T-helper 17 cell (primary cell): ENCODE results near the gene B4GALT4. TPM values are rescaled to one million over a fixed set of nuclear protein-coding genes. Genes with fewer than 3 reads are reported as not detected.
"Not testable (repeated sequence)": the region's sequence is repeated elsewhere in the genome, so short reads cannot be mapped to it uniquely, and the experiment has no call there.

Experiments
- ATAC-seq: fragments of 150-1000 bp; cut with Tn5 transposase; 2 replicates; pipeline ENCODE4 v1.10.0; 2021; ENCODE audit warnings: mild to moderate bottlenecking, moderate library complexity
- DNase-seq, 3 donors: peaks; one replicate each; pipeline versions ENCODE4 v3.0.0 to v3.0.0-alpha.2; 2020 to 2021
- H3K9me3 ChIP-seq: one replicate; pipeline ENCODE4 v1.7.0; 2013; ENCODE audit warnings: low read length, mild to moderate bottlenecking; ENCODE audit not compliant: control insufficient read depth, poor library complexity, severe bottlenecking
- H3K27ac Mint-ChIP-seq: one replicate; pipeline ENCODE4 v1.8.0; 2022; ENCODE audit warnings: mild to moderate bottlenecking, moderate library complexity, mixed read lengths
- H3K27me3 Mint-ChIP-seq: one replicate; pipeline ENCODE4 v1.8.0; 2022; ENCODE audit warnings: mixed read lengths
- H3K36me3 Mint-ChIP-seq: one replicate; pipeline ENCODE4 v1.8.0; 2022; ENCODE audit warnings: low read depth, mixed read lengths
- H3K4me1 Mint-ChIP-seq: one replicate; pipeline ENCODE4 v1.8.0; 2022; ENCODE audit warnings: mild to moderate bottlenecking, mixed read lengths
- H3K4me3 Mint-ChIP-seq: one replicate; pipeline ENCODE4 v1.8.0; 2022; ENCODE audit warnings: mild to moderate bottlenecking, moderate library complexity, mixed read lengths
- total RNA-seq, 4 donors: library from RNA in 2 of 4; stranded (reverse) in 2 of 4; gene quantifications; one replicate each; pipeline ENCODE4 v1.2.3 and lab custom pipeline; 2022 to 2026

Gene B4GALT4
- total RNA-seq, 2 donors from 2014 or later = 14.6 to 24.7 TPM

- no peaks in the 10 kb centered on the region for H3K9me3 ChIP-seq
- no peaks in the 10 kb centered on the region for H3K4me1 Mint-ChIP-seq
- ATAC-seq (no peak), DNase-seq (no peak)
- no peak overlapping the region for H3K4me3 Mint-ChIP-seq
- H3K36me3 Mint-ChIP-seq = peaks cover 2% of the 10 kb centered on the region
- peaks cover 18% of the 10 kb centered on the region for H3K27me3 Mint-ChIP-seq
- H3K27ac Mint-ChIP-seq = no peak overlapping the region
Measured at GRCh38 chr3:119255214-119255613, 14.5 kb upstream of the B4GALT4 start.

- Mint-ChIP-seq H3K27me3 (no peaks in the 10 kb centered on the region), H3K4me1 (peaks cover 4% of the 10 kb centered on the region), H3K4me3 (no peak overlapping the region), H3K27ac (no peak overlapping the region), H3K36me3 (no peaks in the 10 kb centered on the region)
- DNase-seq (no peak), ATAC-seq (no peak)
- H3K9me3 ChIP-seq = no peaks in the 10 kb centered on the region
Measured at GRCh38 chr3:119245778-119246177, 5.1 kb upstream of the B4GALT4 start.

- no peak for DNase-seq
- H3K36me3 Mint-ChIP-seq = no peaks in the 10 kb centered on the region
- H3K27ac Mint-ChIP-seq = no peak overlapping the region
- H3K9me3 ChIP-seq = no peaks in the 10 kb centered on the region
- no peak for ATAC-seq
- H3K4me1 Mint-ChIP-seq = peaks cover 13% of the 10 kb centered on the region
- H3K4me3 Mint-ChIP-seq = no peak overlapping the region
- H3K27me3 Mint-ChIP-seq = no peaks in the 10 kb centered on the region
Measured at GRCh38 chr3:119243712-119244111, 3.0 kb upstream of the B4GALT4 start.

GRCh38 chr3:119243058-119243529 lies 2.4 kb upstream of the B4GALT4 start:
- H3K27ac Mint-ChIP-seq, H3K9me3 ChIP-seq, DNase-seq, H3K27me3 Mint-ChIP-seq, H3K4me3 Mint-ChIP-seq, ATAC-seq, H3K36me3 Mint-ChIP-seq: not testable (repeated sequence)
- peaks cover 13% of the 10 kb centered on the region for H3K4me1 Mint-ChIP-seq

- not testable (repeated sequence) for DNase-seq, H3K27ac Mint-ChIP-seq, ATAC-seq, H3K4me3 Mint-ChIP-seq, H3K36me3 Mint-ChIP-seq, H3K27me3 Mint-ChIP-seq, H3K9me3 ChIP-seq
- H3K4me1 Mint-ChIP-seq = peaks cover 13% of the 10 kb centered on the region
Measured at GRCh38 chr3:119242387-119243057, 1.8 kb upstream of the B4GALT4 start.

GRCh38 chr3:119240101-119240590 lies 532 bp downstream of the B4GALT4 start:
- H3K4me3 Mint-ChIP-seq = peak overlapping the region; percentile 92
- no peaks in the 10 kb centered on the region for H3K27me3 Mint-ChIP-seq
- no peaks in the 10 kb centered on the region for H3K9me3 ChIP-seq
- H3K27ac Mint-ChIP-seq = peak overlapping the region; percentile 96
- DNase-seq = no peak
- ATAC-seq = no peak
- H3K4me1 Mint-ChIP-seq = peaks cover 23% of the 10 kb centered on the region
- H3K36me3 Mint-ChIP-seq = peaks cover 2% of the 10 kb centered on the region

- ATAC-seq (no peak), DNase-seq (no peak)
- peak overlapping the region; percentile 96 for H3K27ac Mint-ChIP-seq
- peak overlapping the region; percentile 92 for H3K4me3 Mint-ChIP-seq
- H3K36me3 Mint-ChIP-seq = peaks cover 2% of the 10 kb centered on the region
- no peaks in the 10 kb centered on the region for H3K27me3 Mint-ChIP-seq
- peaks cover 24% of the 10 kb centered on the region for H3K4me1 Mint-ChIP-seq
- no peaks in the 10 kb centered on the region for H3K9me3 ChIP-seq
Measured at GRCh38 chr3:119239206-119239820, 1.4 kb downstream of the B4GALT4 start.

- peaks cover 2% of the 10 kb centered on the region for H3K36me3 Mint-ChIP-seq
- peaks cover 24% of the 10 kb centered on the region for H3K4me1 Mint-ChIP-seq
- no peak overlapping the region for H3K4me3 Mint-ChIP-seq
- H3K27ac Mint-ChIP-seq = no peak overlapping the region
- no peak for ATAC-seq
- H3K9me3 ChIP-seq = no peaks in the 10 kb centered on the region
- no peak for DNase-seq
- no peaks in the 10 kb centered on the region for H3K27me3 Mint-ChIP-seq
Measured at GRCh38 chr3:119238363-119238762, 2.3 kb downstream of the B4GALT4 start.

- ATAC-seq (no peak), DNase-seq (no peak)
- no peaks in the 10 kb centered on the region for H3K9me3 ChIP-seq
- Mint-ChIP-seq H3K27ac (no peak overlapping the region), H3K4me3 (no peak overlapping the region), H3K4me1 (peaks cover 24% of the 10 kb centered on the region), H3K27me3 (no peaks in the 10 kb centered on the region), H3K36me3 (peaks cover 2% of the 10 kb centered on the region)
Measured at GRCh38 chr3:119237299-119237698, 3.4 kb downstream of the B4GALT4 start.

GRCh38 chr3:119236756-119237155 lies 3.9 kb downstream of the B4GALT4 start:
- H3K9me3 ChIP-seq = no peaks in the 10 kb centered on the region
- H3K36me3 Mint-ChIP-seq = peaks cover 2% of the 10 kb centered on the region
- H3K27me3 Mint-ChIP-seq = no peaks in the 10 kb centered on the region
- peaks cover 27% of the 10 kb centered on the region for H3K4me1 Mint-ChIP-seq
- DNase-seq = no peak
- ATAC-seq = no peak
- no peak overlapping the region for H3K27ac Mint-ChIP-seq
- no peak overlapping the region for H3K4me3 Mint-ChIP-seq

- Mint-ChIP-seq H3K36me3 (peaks cover 4% of the 10 kb centered on the region), H3K27me3 (no peaks in the 10 kb centered on the region), H3K27ac (no peak overlapping the region), H3K4me1 (peaks cover 25% of the 10 kb centered on the region), H3K4me3 (peak overlapping the region; percentile 28)
- no peaks in the 10 kb centered on the region for H3K9me3 ChIP-seq
- DNase-seq (no peak), ATAC-seq (no peak)
Measured at GRCh38 chr3:119235151-119235550, 5.5 kb downstream of the B4GALT4 start.

GRCh38 chr3:119234610-119235009 lies 6.1 kb downstream of the B4GALT4 start:
- ATAC-seq (no peak), DNase-seq (no peak)
- Mint-ChIP-seq H3K27ac (no peak overlapping the region), H3K36me3 (peaks cover 7% of the 10 kb centered on the region), H3K4me3 (no peak overlapping the region), H3K4me1 (peaks cover 19% of the 10 kb centered on the region), H3K27me3 (no peaks in the 10 kb centered on the region)
- no peaks in the 10 kb centered on the region for H3K9me3 ChIP-seq

- no peak for ATAC-seq
- H3K36me3 Mint-ChIP-seq = peaks cover 13% of the 10 kb centered on the region
- no peak for DNase-seq
- no peak overlapping the region for H3K4me3 Mint-ChIP-seq
- H3K4me1 Mint-ChIP-seq = peaks cover 22% of the 10 kb centered on the region
- no peaks in the 10 kb centered on the region for H3K9me3 ChIP-seq
- no peaks in the 10 kb centered on the region for H3K27me3 Mint-ChIP-seq
- no peak overlapping the region for H3K27ac Mint-ChIP-seq
Measured at GRCh38 chr3:119230745-119231144, 9.9 kb downstream of the B4GALT4 start.

- H3K27ac Mint-ChIP-seq = no peak overlapping the region
- H3K4me1 Mint-ChIP-seq = peaks cover 18% of the 10 kb centered on the region
- ATAC-seq (no peak), DNase-seq (no peak)
- no peaks in the 10 kb centered on the region for H3K27me3 Mint-ChIP-seq
- peaks cover 13% of the 10 kb centered on the region for H3K36me3 Mint-ChIP-seq
- no peak overlapping the region for H3K4me3 Mint-ChIP-seq
- H3K9me3 ChIP-seq = no peaks in the 10 kb centered on the region
Measured at GRCh38 chr3:119230071-119230470, 10.6 kb downstream of the B4GALT4 start.
